Measurements from ENCODE around the gene ROR2. TPM values are rescaled to one million over a fixed set of nuclear protein-coding genes. Genes with fewer than 3 reads are reported as not detected.

The ROR2 gene
- total RNA-seq, 1 experiment from 2014 or later: 5.9 TPM

GRCh38 chr9:91809581-91810285 is 140.3 kb downstream of the ROR2 start:
- POLR2A ChIA-PET: interaction anchor here (0.6 kb wide), 1 partner anchor 102 kb away, joined by 4 read pairs; no protein-coding TSS in a partner anchor

GRCh38 chr9:91807643-91808246 is 142.3 kb downstream of the ROR2 start:
- Histone ChIP-seq H3K27ac (ENCODE audit: low read length) (no peak overlapping the region), H3K9me3 (ENCODE audit: control insufficient read depth, insufficient read depth, low read depth, low read length) (no peaks in the 10 kb centered on the region), H3K27me3 (ENCODE audit: control insufficient read depth, insufficient read depth, low read length) (no peaks in the 10 kb centered on the region), H3K36me3 (ENCODE audit: control insufficient read depth, insufficient read depth, low read length) (no peaks in the 10 kb centered on the region), H3K4me1 (ENCODE audit: control insufficient read depth, insufficient read depth, low read length) (no peaks in the 10 kb centered on the region), H3K4me3 (ENCODE audit: low read depth in 2 of 2, low read length in 2 of 2) (no peak overlapping the region)
- BruUV-seq (replicated peaks): no TSS peak
- no peak for DNase-seq (ENCODE audit: low read depth, low spot score)
- ChIA-PET POLR2A (no interaction called here), CTCF (no interaction called here)
- intact Hi-C loops (cut with micrococcal nuclease; ENCODE audit: unreplicated experiment): no loop called here
- TF ChIP-seq POLR2AphosphoS5 (IDR thresholded peaks at IDR 0.05; ENCODE audit: low read depth, low read length) (no peak), TCF7L2 (IDR thresholded peaks at IDR 0.05; ENCODE audit: low read depth, low read length) (no peak), REST (IDR thresholded peaks at IDR 0.05; ENCODE audit: insufficient read depth in 1 of 2, low read depth in 2 of 2, low read length in 1 of 2) (no peak), CTCF (IDR thresholded peaks at IDR 0.05) (no peak), SIN3A (IDR thresholded peaks at IDR 0.05; ENCODE audit: borderline replicate concordance, insufficient read depth, low read depth, low read length) (no peak)
- in situ Hi-C loops (cut with HindIII; ENCODE audit: low pct_unique_long_range_greater_than_20kb, low sequenced_read_pairs): no loop called here
- no peak for ATAC-seq

More at GRCh38 chr9:91809581-91810285, 140.3 kb downstream of the ROR2 start:
- DNase-seq (ENCODE audit: low read depth, low spot score) (no peak), ATAC-seq (no peak)
- intact Hi-C loops (cut with micrococcal nuclease; ENCODE audit: unreplicated experiment): no loop called here
- Histone ChIP-seq H3K27me3 (ENCODE audit: control insufficient read depth, insufficient read depth, low read length) (no peaks in the 10 kb centered on the region), H3K9me3 (ENCODE audit: control insufficient read depth, insufficient read depth, low read depth, low read length) (no peaks in the 10 kb centered on the region), H3K36me3 (ENCODE audit: control insufficient read depth, insufficient read depth, low read length) (no peaks in the 10 kb centered on the region), H3K27ac (ENCODE audit: low read length) (no peak overlapping the region), H3K4me3 (ENCODE audit: low read depth in 2 of 2, low read length in 2 of 2) (no peak overlapping the region), H3K4me1 (ENCODE audit: control insufficient read depth, insufficient read depth, low read length) (no peaks in the 10 kb centered on the region)
- in situ Hi-C loops (cut with HindIII; ENCODE audit: low pct_unique_long_range_greater_than_20kb, low sequenced_read_pairs): no loop called here
- no TSS peak for BruUV-seq (replicated peaks)
- CTCF ChIA-PET: no interaction called here
- no peak for TF ChIP-seq POLR2AphosphoS5 (IDR thresholded peaks at IDR 0.05; ENCODE audit: low read depth, low read length)
- TF ChIP-seq SIN3A (IDR thresholded peaks at IDR 0.05; ENCODE audit: borderline replicate concordance, insufficient read depth, low read depth, low read length): no peak
- no peak for TF ChIP-seq REST (IDR thresholded peaks at IDR 0.05; ENCODE audit: insufficient read depth in 1 of 2, low read depth in 2 of 2, low read length in 1 of 2)
- TF ChIP-seq TCF7L2 (IDR thresholded peaks at IDR 0.05; ENCODE audit: low read depth, low read length): no peak
- TF ChIP-seq CTCF (IDR thresholded peaks at IDR 0.05): no peak

Data from Panc1 (cell line).